Small intestine (tissue), 7 donors: ENCODE measurements around the gene TMEM273. TPM values are rescaled to one million over a fixed set of nuclear protein-coding genes. Genes with fewer than 3 reads are reported as not detected.

Experiments
- DNase-seq, 2 donors: peaks; one replicate each; pipeline versions ENCODE4 v3.0.0 to v3.0.0-alpha.2; 2013
- FAIRE-seq: peaks from 2 replicates; lab custom pipeline; 2012; peaks lifted over from hg19 to GRCh38; lab: Jason Lieb, UNC
- H3K27ac ChIP-seq, 3 donors: one replicate each; pipeline ENCODE4 v1.5.1; 2013; ENCODE audit warnings: low read length in 2 of 3, mild to moderate bottlenecking in 2 of 3, control low read depth in 1 of 3, inconsistent platforms in 1 of 3, low read depth in 1 of 3, moderate library complexity in 1 of 3
- H3K27me3 ChIP-seq, 3 donors: one replicate each; pipeline ENCODE4 v1.6.1; 2013; ENCODE audit warnings: low read length in 3 of 3, inconsistent platforms in 1 of 3; ENCODE audit not compliant: control insufficient read depth in 3 of 3, insufficient read depth in 3 of 3
- H3K36me3 ChIP-seq, 3 donors: one replicate each; pipeline ENCODE4 v1.6.1; 2013; ENCODE audit warnings: low read length in 3 of 3, inconsistent platforms in 1 of 3, low read depth in 1 of 3, mild to moderate bottlenecking in 1 of 3, moderate library complexity in 1 of 3; ENCODE audit not compliant: control insufficient read depth in 3 of 3, insufficient read depth in 2 of 3
- H3K4me1 ChIP-seq, 3 donors: one replicate each; pipeline ENCODE4 v1.6.1; 2013; ENCODE audit warnings: low read length in 2 of 3, inconsistent platforms in 1 of 3, low read depth in 1 of 3, mild to moderate bottlenecking in 1 of 3, moderate library complexity in 1 of 3; ENCODE audit not compliant: control insufficient read depth in 3 of 3, insufficient read depth in 2 of 3
- H3K4me3 ChIP-seq, 3 donors: one replicate each; pipeline ENCODE4 v1.5.1; 2013; ENCODE audit warnings: low read length in 3 of 3, control low read depth in 1 of 3, inconsistent platforms in 1 of 3, low read depth in 1 of 3, mild to moderate bottlenecking in 1 of 3, moderate library complexity in 1 of 3
- H3K9me3 ChIP-seq, 2 donors: one replicate each; pipeline ENCODE4 v1.6.1; 2013; ENCODE audit warnings: low read depth in 1 of 2, low read length in 1 of 2; ENCODE audit not compliant: control insufficient read depth in 2 of 2, insufficient read depth in 1 of 2
- whole genome bisulfite sequencing, 3 donors: extraction: QIAGEN DNeasy Blood & Tissue Kit; methylation state at CpG; one replicate each; pipeline ENCODE4 v1.1.7; 2013; 5-methylcytosine and 5-hydroxymethylcytosine counted together
- polyA plus RNA-seq, 4 donors: library from polyadenylated mRNA; stranded (reverse) in 3 of 4; unstranded in 1 of 4; fragments of 200-250 nt in 3 of 4; fragments of 120-200 nt in 1 of 4; gene quantifications; one replicate each; pipeline versions ENCODE4 v1.2.1 to v1.2.3, GENCODE V29; 2013
- donor health status: healthy with polysubstance abuse.
- donor health status: control.
- donor health status: control.
- donor health status: Bipolar disorder and iron deficiency.
- donor health status: healthy.

TMEM273 gene
- polyA plus RNA-seq, 4 donors, result 1.8 to 19.9 (median 3.4) TPM

- H3K4me1 ChIP-seq, result no peaks in the 10 kb centered on the region
- DNase-seq (no peak), FAIRE-seq (no peak)
- H3K27me3 ChIP-seq, result peaks cover 0 to 5% (median 0%) of the 10 kb centered on the region in 3 donors
- no peak overlapping the region for H3K27ac ChIP-seq
- H3K9me3 ChIP-seq, result no peaks in the 10 kb centered on the region
- no peak overlapping the region for H3K4me3 ChIP-seq
- no peaks in the 10 kb centered on the region for H3K36me3 ChIP-seq
- 85 to 92% (median 86%) methylated on average over 5 of the region's 5 CpGs for WGBS, 3 donors
These were observed 27.4 kb downstream of the TMEM273 start for GRCh38 chr10:49160814-49161213.

GRCh38 chr10:49160110-49160509 is 28.1 kb downstream of the TMEM273 start:
- no peaks in the 10 kb centered on the region for H3K9me3 ChIP-seq
- FAIRE-seq (no peak), DNase-seq (no peak)
- no peaks in the 10 kb centered on the region for H3K4me1 ChIP-seq
- H3K27ac ChIP-seq, result no peak overlapping the region
- no peak overlapping the region for H3K4me3 ChIP-seq
- 76 to 93% (median 80%) methylated on average over 5 of the region's 5 CpGs for WGBS, 3 donors
- peaks cover 0 to 3% (median 0%) of the 10 kb centered on the region in 3 donors for H3K27me3 ChIP-seq
- no peaks in the 10 kb centered on the region for H3K36me3 ChIP-seq

DNA sequence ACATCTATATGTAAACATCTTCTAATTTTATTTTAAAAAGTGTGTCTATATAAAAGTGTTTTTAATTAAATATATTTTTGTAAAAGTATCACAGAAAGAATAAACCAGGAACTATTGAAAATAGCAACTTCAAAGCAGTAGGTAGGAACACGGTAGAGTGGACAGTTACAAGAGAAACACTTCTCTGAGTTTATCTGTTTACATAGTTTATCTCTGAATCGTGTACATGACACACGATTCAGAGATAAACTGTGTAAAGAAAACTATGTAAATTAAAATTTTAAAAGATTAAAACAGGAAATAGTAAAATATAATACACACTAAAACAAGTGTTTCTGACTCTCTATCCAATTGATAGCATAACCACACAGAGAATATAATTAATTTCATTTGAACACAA is 29.3 kb downstream of the TMEM273 start:
- 12 to 49% (median 14%) methylated on average over 3 of the region's 3 CpGs for WGBS, 3 donors
- FAIRE-seq (no peak), DNase-seq (no peak)
- H3K4me1 ChIP-seq, result no peaks in the 10 kb centered on the region
- H3K27me3 ChIP-seq, result peaks cover 0 to 3% (median 0%) of the 10 kb centered on the region in 3 donors
- H3K27ac ChIP-seq, result no peak overlapping the region
- no peaks in the 10 kb centered on the region for H3K36me3 ChIP-seq
- H3K9me3 ChIP-seq, result no peaks in the 10 kb centered on the region
- H3K4me3 ChIP-seq, result no peak overlapping the region

DNA sequence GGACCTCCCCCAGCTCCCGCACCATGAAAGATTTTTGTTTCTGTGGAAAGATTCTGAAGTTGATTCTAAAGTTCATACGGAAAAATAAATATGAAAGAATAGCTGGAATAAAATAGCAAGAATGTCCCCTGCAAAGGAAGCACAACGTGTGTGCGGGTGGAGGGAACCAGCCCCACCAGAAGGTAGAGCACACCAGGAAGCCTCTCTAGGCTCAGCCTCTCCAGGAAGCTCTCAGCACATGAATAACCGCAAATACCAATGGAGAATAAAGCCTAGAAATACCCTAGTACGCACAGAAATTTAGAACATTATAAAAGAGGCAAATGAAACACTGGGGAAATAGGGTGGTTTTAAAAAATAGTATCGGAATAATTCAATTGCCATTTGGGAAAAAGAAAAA is 29.8 kb downstream of the TMEM273 start:
- Histone ChIP-seq H3K36me3 (no peaks in the 10 kb centered on the region), H3K9me3 (no peaks in the 10 kb centered on the region), H3K4me1 (no peaks in the 10 kb centered on the region), H3K27ac (no peak overlapping the region), H3K27me3 (peaks cover 0 to 3% (median 0%) of the 10 kb centered on the region in 3 donors), H3K4me3 (no peak overlapping the region)
- WGBS, 3 donors, result 64 to 72% (median 70%) methylated on average over 7 of the region's 7 CpGs
- DNase-seq, result no peak
- no peak for FAIRE-seq

- no peak overlapping the region for H3K27ac ChIP-seq
- peaks cover 0 to 3% (median 0%) of the 10 kb centered on the region in 3 donors for H3K27me3 ChIP-seq
- H3K4me3 ChIP-seq, result no peak overlapping the region
- no peaks in the 10 kb centered on the region for H3K4me1 ChIP-seq
- WGBS, 3 donors, result 32 to 66% (median 53%) methylated on average over 3 of the region's 3 CpGs
- DNase-seq (no peak), FAIRE-seq (no peak)
- no peaks in the 10 kb centered on the region for H3K36me3 ChIP-seq
- no peaks in the 10 kb centered on the region for H3K9me3 ChIP-seq
These were observed 31.0 kb downstream of the TMEM273 start for GRCh38 chr10:49157229-49157628.

DNA sequence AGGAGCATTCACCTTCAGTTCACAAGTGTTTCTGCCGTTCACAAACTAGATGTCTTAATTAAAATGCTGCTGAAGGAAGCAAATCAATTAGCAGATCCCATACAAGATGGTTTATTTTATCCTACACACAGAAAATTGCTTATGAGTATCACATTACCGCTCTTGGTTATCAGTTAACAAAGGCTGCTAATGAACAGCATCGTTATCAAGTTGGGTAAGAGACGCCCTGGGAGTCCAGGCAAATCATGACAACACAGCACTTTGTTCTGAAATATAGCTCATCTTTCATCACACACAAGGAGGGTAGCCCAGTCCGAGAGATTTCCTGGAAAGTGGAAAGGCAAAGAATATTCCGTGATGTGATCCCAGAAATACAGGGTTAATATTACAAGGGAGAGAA is 33.5 kb downstream of the TMEM273 start:
- Histone ChIP-seq H3K27me3 (no peaks in the 10 kb centered on the region), H3K9me3 (no peaks in the 10 kb centered on the region), H3K4me1 (no peaks in the 10 kb centered on the region), H3K4me3 (no peak overlapping the region), H3K36me3 (no peaks in the 10 kb centered on the region), H3K27ac (no peak overlapping the region)
- WGBS, 3 donors, result 70 to 83% (median 78%) methylated on average over 6 of the region's 6 CpGs
- FAIRE-seq (no peak), DNase-seq (no peak)

GRCh38 chr10:49153971-49154370 is 34.2 kb downstream of the TMEM273 start:
- 91 to 100% (median 96%) methylated on average over 1 of the region's 1 CpG for WGBS, 3 donors
- FAIRE-seq (no peak), DNase-seq (no peak)
- no peaks in the 10 kb centered on the region for H3K4me1 ChIP-seq
- no peak overlapping the region for H3K27ac ChIP-seq
- no peaks in the 10 kb centered on the region for H3K36me3 ChIP-seq
- no peaks in the 10 kb centered on the region for H3K9me3 ChIP-seq
- no peak overlapping the region for H3K4me3 ChIP-seq
- H3K27me3 ChIP-seq, result no peaks in the 10 kb centered on the region

DNA sequence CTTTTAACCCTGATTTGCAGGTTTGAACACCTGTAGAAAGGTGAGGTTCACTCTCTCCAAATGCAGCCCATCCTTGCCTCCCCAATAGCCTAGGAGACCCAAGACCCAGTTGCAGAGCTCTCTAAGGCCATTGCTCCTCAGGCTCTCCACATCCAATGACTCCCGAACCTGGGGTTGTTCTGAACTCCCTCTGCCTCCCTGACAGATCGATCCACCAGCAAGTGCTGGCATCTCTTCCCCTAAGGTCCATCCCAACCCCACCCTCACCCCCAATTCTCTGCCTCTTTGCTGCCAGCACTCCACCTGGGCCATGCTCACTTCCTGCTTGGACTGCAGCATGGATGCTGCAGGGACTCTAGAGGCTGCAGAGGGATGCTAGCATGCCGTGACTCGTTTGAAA is 35.1 kb downstream of the TMEM273 start:
- no peak for FAIRE-seq
- no peak for DNase-seq
- H3K4me3 ChIP-seq, result no peak overlapping the region
- no peaks in the 10 kb centered on the region for H3K4me1 ChIP-seq
- H3K9me3 ChIP-seq, result peaks cover 0 to 2% of the 10 kb centered on the region in 2 donors
- 50 to 81% (median 51%) methylated on average over 4 of the region's 4 CpGs for WGBS, 3 donors
- H3K36me3 ChIP-seq, result no peaks in the 10 kb centered on the region
- no peaks in the 10 kb centered on the region for H3K27me3 ChIP-seq
- H3K27ac ChIP-seq, result no peak overlapping the region

DNA sequence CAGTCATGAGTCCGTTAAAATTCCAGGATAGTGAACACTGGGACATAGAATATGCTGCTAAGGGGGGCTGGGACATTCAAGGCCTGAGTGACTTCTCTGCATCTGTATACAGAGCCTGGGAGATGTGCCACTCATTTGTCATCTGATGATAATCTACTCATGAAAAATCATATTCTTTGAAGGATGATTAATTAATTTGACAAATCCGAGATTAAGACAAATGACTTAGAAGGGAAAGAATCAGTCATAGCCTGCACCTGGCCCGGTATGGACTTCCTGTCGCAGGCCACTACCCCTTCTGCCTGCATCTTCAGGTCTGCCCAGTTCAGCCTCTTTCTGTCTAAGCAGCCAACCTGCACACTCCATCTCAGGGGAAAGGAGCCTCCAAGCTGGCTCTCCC is 35.5 kb downstream of the TMEM273 start:
- no peak for FAIRE-seq
- H3K4me1 ChIP-seq, result no peaks in the 10 kb centered on the region
- H3K27me3 ChIP-seq, result no peaks in the 10 kb centered on the region
- no peak overlapping the region for H3K4me3 ChIP-seq
- no peaks in the 10 kb centered on the region for H3K36me3 ChIP-seq
- no peak for DNase-seq
- 65 to 83% (median 67%) methylated on average over 4 of the region's 4 CpGs for WGBS, 3 donors
- H3K9me3 ChIP-seq, result peaks cover 0 to 7% of the 10 kb centered on the region in 2 donors
- no peak overlapping the region for H3K27ac ChIP-seq
